Measurements from ENCODE around the gene TSPYL1. TPM values are rescaled to one million over a fixed set of nuclear protein-coding genes. Genes with fewer than 3 reads are reported as not detected.

TSPYL1 gene
- total and polyA plus RNA-seq, 2 experiments from 2014 or later, result 40.8 to 65.2 TPM

GRCh38 chr6:116292553-116292952 lies 12.8 kb upstream of the TSPYL1 start:
- H3K4me3 ChIP-seq, result no peak overlapping the region
- H3K4me1 ChIP-seq (ENCODE audit: low read depth), result no peaks in the 10 kb centered on the region
- DNase-seq (ENCODE audit: low read depth in 1 of 2, low spot score in 1 of 2), result no peak
- no peak overlapping the region for H3K27ac ChIP-seq
- no peaks in the 10 kb centered on the region for H3K36me3 ChIP-seq
- H3K27me3 ChIP-seq, result no peaks in the 10 kb centered on the region
- TF ChIP-seq CTCF (IDR thresholded peaks at IDR 0.05; ENCODE audit: low read depth, low read length), result no peak
- H3K9me3 ChIP-seq (ENCODE audit: low read depth), result no peaks in the 10 kb centered on the region

GRCh38 chr6:116291701-116292396 lies 12.1 kb upstream of the TSPYL1 start:
- TF ChIP-seq CTCF (IDR thresholded peaks at IDR 0.05; ENCODE audit: low read depth, low read length), result no peak
- DNase-seq (ENCODE audit: low read depth in 1 of 2, low spot score in 1 of 2), result no peak
- Histone ChIP-seq H3K9me3 (ENCODE audit: low read depth) (no peaks in the 10 kb centered on the region), H3K27ac (no peak overlapping the region), H3K4me3 (no peak overlapping the region), H3K27me3 (no peaks in the 10 kb centered on the region), H3K4me1 (ENCODE audit: low read depth) (no peaks in the 10 kb centered on the region), H3K36me3 (no peaks in the 10 kb centered on the region)

GRCh38 chr6:116290799-116291198 lies 11.1 kb upstream of the TSPYL1 start:
- H3K27ac ChIP-seq, result no peak overlapping the region
- H3K4me3 ChIP-seq, result no peak overlapping the region
- no peak for TF ChIP-seq CTCF (IDR thresholded peaks at IDR 0.05; ENCODE audit: low read depth, low read length)
- no peaks in the 10 kb centered on the region for H3K9me3 ChIP-seq (ENCODE audit: low read depth)
- H3K27me3 ChIP-seq, result no peaks in the 10 kb centered on the region
- no peak for DNase-seq (ENCODE audit: low read depth in 1 of 2, low spot score in 1 of 2)
- H3K36me3 ChIP-seq, result no peaks in the 10 kb centered on the region
- no peaks in the 10 kb centered on the region for H3K4me1 ChIP-seq (ENCODE audit: low read depth)

- no peak for TF ChIP-seq CTCF (IDR thresholded peaks at IDR 0.05; ENCODE audit: low read depth, low read length)
Observed at GRCh38 chr6:116289876-116290275, 10.1 kb upstream of the TSPYL1 start.

GRCh38 chr6:116287689-116288282 lies 8.1 kb upstream of the TSPYL1 start:
- Histone ChIP-seq H3K36me3 (no peaks in the 10 kb centered on the region), H3K9me3 (ENCODE audit: low read depth) (no peaks in the 10 kb centered on the region), H3K4me3 (no peak overlapping the region), H3K27ac (no peak overlapping the region), H3K4me1 (ENCODE audit: low read depth) (no peaks in the 10 kb centered on the region), H3K27me3 (no peaks in the 10 kb centered on the region)
- peak; percentile 54 to 70 for DNase-seq (ENCODE audit: low read depth in 1 of 2, low spot score in 1 of 2)
- TF ChIP-seq CTCF (IDR thresholded peaks at IDR 0.05; ENCODE audit: low read depth, low read length), result peak; percentile 82

More at GRCh38 chr6:116289876-116290275, 10.1 kb upstream of the TSPYL1 start:
- Histone ChIP-seq H3K4me1 (ENCODE audit: low read depth) (no peaks in the 10 kb centered on the region), H3K36me3 (no peaks in the 10 kb centered on the region), H3K4me3 (no peak overlapping the region), H3K9me3 (ENCODE audit: low read depth) (no peaks in the 10 kb centered on the region), H3K27ac (no peak overlapping the region), H3K27me3 (no peaks in the 10 kb centered on the region)
- no peak for DNase-seq (ENCODE audit: low read depth in 1 of 2, low spot score in 1 of 2)
